Erythroblast (primary cell): Measurements from ENCODE around the gene WNT7A.

Experiments
- GATA1 ChIP-seq: IDR thresholded peaks from 2 replicates; pipeline ENCODE4 v1.6.1; 2011; ENCODE audit warnings: low read depth, mild to moderate bottlenecking, control low read depth, low read length, moderate library complexity
- POLR2A ChIP-seq: IDR thresholded peaks from 2 replicates; pipeline ENCODE4 v1.6.1; 2011; ENCODE audit warnings: mild to moderate bottlenecking, low read length

GRCh38 chr3:13815088-13815683 is 64.7 kb downstream of the WNT7A start:
- TF ChIP-seq POLR2A (no peak), GATA1 (no peak)
